ENCODE results near the gene ADAM15.

ADAM15 gene

DNA sequence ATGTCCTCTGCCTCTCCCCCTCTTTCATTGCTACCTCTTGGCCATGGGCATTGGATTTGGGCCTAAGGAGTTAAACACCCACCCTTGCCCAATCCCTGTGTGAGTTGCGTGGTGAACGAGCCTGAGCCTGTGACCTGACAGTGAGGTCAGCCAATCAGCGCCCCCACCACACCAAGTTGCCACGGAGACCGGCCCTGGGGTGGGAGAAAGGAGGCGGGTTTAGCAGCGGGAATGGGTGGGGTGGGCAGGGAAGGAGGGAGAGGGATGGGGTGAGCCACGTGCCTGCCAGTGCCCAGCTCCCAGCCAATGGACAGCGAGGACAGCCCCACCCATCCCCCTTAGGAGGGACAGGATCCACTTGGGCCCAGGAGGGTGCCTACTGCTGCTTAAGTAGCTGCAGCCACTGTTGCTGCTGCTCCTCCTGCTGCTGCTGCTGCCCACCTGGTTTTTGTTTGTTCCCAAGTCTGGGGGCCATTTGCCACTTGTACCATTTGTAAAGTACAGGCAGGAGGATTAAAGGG, 39.0 kb upstream of the ADAM15 start:
- DNase-seq (ENCODE audit: low read depth in 3 of 3), result peak in 1 of 3 experiments; percentile 47

DNA sequence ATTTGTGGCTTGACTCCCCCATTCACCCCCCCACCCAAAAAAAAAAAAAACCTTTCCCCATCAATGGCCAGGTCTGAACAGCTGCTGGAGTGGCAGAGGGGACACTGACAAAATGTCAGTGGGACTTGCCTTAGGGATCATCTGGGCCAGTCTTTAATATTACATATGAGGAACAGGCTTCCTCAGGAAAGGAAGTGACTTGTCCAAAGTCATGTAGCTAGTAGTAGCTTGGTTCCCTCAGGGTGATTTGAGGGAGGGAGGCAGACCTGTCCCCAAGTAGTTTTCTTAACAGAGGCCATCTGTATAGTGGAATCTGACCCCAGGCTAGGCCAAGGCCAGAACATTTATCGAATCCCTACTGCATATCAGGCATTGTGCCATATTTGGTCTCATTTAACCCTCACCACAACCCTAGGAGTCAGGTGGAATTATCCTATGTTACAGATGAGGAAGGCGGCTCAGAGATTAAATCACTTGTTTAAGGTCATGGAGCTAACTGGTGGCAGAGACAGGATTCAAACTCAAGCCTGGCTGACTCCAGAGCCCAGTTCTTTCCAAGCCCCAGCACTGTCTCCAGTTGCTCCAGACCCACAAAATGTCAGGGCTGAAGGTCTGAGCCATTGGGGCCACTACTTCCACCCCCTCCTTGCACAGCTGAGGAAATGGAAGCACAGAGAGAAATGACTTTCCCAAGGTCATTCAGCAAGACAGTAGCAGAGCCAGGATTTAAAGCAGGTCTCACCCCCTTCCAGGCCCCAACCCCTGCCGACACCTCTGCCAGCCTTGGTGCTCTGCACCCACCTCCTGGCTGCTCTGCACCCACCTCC, 38.1 kb upstream of the ADAM15 start:
- DNase-seq (ENCODE audit: low read depth in 3 of 3), result no peak

DNA sequence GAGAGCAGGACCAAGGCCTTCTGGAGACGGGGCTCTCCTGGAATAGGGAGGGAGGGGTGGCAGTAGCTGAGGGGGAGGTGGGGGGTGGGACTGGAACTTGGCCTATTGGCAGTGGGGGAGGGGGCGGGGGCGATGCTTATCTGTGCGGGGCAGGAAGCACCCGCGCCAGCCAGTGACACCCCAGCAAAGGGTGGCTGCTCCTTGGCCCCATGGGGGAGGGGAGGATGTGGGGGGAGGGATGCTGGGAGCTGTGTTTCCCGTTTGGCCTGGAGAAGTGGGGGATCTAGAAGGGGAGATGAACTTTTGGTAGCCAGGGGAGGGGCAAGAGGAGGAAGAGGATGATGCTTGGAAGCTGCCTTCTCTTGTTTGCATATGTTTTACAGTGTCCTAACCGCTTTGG, 37.5 kb upstream of the ADAM15 start:
- DNase-seq (ENCODE audit: low read depth in 3 of 3), result no peak

DNA sequence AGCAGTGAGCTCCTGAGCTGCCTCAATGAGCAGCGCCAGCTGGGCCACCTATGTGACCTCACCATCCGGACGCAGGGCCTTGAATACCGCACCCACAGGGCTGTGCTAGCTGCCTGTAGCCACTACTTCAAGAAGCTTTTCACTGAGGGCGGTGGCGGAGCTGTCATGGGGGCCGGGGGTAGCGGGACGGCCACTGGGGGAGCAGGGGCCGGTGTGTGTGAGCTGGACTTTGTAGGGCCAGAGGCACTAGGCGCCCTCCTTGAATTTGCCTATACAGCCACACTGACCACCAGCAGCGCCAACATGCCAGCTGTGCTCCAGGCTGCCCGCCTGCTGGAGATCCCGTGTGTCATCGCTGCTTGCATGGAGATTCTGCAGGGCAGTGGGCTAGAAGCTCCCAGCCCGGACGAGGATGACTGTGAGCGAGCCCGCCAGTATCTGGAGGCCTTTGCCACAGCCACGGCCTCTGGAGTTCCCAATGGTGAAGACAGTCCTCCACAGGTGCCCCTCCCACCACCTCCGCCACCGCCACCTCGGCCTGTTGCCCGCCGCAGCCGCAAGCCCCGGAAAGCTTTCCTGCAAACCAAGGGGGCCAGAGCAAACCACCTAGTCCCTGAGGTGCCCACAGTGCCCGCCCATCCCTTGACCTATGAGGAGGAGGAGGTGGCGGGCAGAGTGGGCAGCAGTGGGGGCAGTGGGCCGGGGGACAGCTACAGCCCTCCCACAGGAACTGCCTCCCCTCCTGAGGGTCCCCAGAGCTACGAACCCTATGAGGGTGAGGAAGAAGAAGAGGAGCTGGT, 36.2 kb upstream of the ADAM15 start:
- no peak for DNase-seq (ENCODE audit: low read depth in 3 of 3)

DNA sequence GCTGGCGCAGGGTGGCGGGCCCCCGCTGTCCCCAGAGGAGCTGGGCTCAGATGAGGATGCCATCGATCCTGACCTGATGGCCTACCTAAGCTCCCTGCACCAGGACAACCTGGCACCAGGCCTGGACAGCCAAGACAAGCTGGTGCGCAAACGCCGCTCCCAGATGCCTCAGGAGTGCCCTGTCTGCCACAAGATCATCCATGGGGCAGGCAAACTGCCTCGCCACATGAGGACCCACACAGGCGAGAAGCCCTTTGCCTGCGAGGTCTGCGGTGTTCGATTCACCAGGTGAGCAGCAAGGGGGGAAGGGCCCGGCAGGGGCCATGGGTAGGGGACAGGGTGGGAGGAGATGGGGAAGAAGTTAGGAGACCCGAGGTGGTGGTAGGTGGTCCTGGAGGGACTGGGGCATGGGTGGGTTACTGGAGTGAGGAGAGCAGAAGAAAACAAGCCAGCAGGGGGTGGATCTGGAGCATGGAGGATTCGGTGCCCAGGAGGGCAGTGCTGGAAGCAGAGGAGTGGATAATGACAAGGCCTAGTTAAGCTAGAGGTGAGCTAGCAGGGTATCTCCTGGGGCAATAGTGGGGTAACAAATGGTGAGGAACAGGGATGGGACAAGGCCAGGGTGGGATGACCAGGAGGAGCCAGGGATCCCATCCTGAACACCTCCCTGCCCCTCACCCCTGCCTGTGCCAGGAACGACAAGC, 35.4 kb upstream of the ADAM15 start:
- DNase-seq (ENCODE audit: low read depth in 3 of 3), result no peak

DNA sequence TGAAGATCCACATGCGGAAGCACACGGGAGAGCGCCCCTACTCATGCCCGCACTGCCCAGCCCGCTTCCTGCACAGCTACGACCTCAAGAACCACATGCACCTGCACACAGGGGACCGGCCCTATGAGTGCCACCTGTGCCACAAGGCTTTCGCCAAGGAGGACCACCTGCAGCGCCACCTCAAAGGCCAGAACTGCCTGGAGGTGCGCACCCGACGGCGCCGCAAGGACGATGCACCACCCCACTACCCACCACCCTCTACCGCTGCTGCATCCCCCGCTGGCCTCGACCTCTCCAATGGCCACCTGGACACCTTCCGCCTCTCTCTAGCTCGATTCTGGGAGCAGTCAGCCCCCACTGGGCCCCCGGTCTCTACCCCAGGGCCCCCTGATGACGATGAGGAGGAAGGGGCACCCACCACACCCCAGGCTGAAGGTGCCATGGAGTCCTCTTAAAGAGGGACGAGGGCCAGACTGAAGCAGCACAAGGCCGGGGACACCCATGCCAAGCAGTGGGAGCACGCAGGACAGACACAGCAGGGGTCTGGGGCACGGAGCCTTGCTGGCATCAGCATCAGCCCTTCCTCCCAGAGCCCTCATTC, 34.8 kb upstream of the ADAM15 start:
- no peak for DNase-seq (ENCODE audit: low read depth in 3 of 3)

DNA sequence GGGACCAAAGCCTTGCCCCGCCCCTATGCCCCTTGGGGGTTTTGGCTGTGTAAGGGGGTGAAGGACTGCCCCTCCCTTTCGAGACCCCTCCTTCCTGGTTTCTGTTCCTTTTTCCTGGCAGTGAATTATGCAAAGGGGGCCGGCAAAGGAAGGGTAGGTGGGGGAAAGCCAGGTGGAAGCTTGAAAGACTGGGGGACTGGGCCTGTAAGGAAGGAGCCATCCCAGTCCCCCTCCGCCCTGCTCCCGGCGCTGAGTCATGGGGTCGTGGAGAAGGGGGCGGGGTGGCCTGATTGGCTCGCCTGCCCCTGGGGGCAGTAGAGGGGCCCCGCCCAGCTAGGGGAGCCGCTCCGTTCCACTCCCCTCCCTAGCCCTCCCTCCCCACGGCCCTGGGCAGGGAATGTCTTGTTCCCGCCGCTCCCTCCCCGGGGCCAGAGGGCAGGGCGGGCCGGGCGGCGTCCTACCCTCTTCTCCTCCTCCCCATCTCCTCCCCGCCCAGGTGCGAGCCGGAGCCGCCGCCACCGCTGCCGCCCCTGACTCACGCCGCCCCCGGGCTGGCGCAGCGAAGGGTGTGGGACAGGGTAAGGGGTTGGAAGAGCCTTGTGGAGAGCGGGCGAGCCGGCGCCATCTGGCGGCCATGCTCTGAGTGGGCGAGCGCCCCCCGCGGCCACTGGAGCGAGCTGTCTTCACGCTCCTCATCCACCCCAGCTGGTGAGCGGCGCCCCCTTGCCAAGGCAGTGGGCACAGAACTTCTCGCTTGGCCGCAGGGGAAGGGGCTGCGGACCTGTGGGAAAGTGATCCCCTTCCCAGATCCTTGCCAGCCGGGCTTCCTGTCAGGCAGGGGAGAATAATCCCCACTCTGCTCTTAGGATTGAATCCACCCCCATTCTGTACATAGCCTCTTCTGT, 33.8 kb upstream of the ADAM15 start:
- DNase-seq (ENCODE audit: low read depth in 3 of 3), result peak; percentile 82 to 92 (median 85)

DNA sequence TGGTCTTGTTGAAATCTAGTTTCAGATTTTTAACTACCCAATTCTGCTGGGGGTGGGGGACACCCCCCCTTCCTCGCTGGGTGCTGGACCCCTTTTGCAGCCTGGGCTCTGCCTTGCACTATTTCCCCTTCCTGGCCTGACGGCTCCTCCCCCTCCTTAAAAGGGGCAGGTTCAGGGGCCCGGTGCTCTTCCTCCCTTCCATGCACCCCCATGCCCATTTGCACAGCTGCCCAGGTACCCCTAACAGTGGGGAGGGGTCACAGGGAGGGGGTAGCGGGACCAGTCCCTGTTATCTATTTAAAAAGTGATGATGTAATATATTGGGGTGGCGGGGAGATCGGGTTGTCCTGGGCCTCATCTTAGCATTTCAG, 33.2 kb upstream of the ADAM15 start:
- DNase-seq (ENCODE audit: low read depth in 3 of 3), result no peak

DNA sequence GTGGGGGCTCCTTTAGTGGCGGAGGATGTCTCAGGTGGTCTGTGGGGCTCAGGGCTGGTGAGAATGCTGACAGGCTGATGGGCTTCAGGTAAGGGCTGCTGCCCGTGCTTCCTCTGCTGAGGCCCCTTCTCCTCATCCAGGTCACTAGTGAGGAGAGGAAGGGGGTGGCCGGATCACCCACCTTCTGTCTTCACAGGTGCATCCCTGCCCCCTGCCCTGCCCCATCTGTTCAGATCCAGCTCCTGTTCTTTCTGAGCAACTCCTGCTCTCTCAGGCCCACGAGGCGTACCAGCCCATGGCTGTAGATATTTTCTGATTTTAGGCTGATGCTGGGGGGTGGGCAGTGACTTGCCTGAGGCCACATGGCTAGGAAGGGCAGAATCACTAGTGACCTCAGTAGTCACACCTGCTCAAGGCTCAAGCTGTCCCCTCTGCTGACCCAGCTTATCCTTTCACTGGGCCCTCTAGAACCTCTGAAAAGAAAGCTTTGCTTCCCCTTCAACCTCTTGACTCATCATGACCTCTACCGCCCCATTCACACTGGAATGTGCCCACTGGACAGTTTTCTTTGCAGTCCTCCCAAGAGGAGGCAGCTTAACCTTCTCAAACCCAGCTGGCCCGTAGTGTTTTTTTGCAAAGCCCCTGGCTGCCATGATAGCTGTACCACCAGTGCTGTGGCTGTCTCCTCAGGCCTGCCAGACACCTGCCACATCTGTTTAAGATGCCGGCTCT, 32.3 kb upstream of the ADAM15 start:
- no peak for DNase-seq (ENCODE audit: low read depth in 3 of 3)

DNA sequence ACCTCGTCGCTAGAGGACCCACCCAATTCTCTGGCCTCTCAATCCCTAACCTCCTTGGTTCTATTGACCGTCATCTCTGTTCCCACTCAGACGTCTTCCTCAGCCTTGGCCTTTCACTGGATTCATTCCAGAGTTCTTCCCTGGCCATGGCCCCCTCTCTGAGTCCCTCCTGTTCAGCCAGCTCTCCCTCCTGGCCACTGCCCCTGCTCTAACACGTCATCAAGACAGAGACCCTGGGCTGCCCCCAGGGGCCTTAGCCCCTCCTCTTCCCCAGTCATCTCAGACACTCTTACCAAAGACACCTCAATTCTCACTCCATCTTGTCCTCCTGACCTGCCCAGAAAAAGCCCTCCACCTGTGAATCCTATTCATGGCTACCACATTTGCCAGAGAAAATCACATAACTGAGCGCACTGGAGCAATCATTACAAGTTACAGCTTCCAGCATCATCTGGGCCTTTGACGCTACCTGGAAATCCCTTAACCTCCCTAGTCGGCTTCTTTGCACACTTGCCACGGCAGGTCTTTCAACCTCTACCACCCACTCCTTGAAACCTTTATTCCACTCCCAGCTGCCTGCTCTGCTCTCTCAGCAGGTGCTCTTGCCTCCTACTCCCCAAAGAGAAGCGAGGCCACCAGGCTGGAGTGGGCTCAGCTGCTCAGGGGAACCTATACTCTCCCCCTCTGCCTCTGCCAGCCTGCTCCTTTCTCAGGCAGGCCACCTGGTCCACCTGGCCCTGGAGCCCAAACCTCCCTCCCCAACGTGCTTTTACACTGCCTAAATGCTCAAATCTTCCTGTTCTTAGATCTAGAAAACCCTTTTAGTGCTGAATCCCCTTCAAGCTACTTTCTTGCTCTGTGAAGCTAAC, 31.5 kb upstream of the ADAM15 start:
- DNase-seq (ENCODE audit: low read depth in 3 of 3), result no peak

DNA sequence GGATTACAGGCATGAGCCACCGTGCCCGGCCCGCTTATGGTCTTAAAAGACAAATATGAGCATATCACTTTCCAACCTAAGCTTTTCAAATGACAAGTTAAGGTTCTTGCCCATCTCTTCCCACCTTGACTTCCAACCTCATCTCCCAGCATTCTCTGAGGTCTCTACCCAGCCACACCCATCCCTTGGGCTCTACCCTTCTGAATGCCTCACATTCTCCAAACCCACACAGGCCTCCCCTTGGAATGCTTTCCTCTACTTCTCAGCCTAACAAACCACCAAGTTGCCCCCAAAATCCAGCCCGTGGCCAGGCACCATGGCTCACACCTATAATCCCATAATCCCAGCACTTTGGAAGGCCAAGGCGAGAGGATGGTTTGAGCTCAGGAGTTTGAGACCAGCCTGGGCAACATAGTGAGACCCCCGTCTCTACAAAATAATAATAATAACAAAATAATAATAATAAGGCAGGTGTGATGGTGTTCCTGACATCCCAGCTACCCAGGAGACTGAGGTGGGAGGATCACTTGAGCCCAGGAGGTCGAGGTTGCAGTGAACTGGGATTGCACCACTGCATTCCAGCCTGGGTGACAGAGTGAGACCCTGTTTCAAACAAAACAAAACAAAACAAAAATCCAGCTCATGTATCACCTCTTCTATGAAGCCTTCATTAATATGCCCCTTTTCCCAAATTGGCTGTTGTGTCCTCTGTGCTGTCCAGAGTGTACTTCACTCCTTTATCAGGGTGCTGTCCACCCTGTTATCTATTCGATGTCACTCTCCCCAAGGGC, 28.8 kb upstream of the ADAM15 start:
- DNase-seq (ENCODE audit: low read depth in 3 of 3), result no peak

DNA sequence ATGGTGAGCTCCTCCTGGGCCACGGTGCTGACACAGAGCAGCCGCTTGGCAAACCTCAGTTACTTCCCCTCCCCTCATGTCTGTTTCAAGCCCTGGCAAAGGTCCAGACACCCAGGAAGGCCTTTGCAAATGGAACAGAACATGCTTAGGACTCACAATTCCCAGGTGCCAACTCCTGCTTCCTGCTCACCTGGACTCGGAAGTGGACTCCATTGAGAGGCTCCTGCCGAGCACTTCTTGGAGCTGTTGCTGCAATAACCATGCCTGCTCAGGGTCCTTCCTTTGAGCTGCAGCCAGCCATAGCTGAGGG, 28.2 kb upstream of the ADAM15 start:
- DNase-seq (ENCODE audit: low read depth in 3 of 3), result no peak

DNA sequence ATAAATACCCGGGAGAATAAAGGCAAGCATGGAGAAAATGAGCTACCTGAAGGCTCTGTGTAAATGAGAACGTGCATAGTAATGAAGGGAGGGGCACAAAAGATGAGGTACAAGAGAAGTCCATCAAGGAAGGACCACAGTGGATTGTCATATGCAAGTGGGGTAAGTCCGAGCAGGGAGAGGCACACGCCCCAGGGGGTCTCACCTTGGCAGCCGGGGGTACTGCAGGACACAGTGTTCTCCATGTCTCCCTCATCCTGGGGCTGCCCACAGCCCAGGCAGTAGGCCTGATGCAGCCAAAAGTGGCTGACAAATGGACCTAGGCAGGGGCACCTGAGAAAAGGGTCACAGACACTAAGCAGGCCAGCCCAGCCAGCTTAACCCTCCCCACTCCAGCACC, 27.5 kb upstream of the ADAM15 start:
- no peak for DNase-seq (ENCODE audit: low read depth in 3 of 3)

DNA sequence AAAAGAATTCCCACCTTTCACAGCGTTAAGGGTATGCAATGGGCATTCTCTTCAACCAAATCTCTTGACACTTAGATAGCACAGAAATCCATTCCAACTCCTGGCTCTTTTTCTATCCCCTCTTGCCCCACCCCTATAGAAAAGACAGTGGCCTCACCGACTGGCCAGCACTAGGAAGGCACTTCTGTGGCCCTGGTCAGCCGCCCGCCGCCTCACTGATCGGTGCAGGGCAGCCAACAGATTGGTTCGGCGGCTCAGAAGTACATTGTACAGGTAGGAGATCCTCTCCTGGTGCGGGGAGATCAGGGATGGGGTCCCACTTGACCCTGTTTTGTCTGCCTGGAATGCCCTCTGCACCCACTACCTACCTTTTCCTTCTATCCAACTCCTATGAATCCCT, 26.8 kb upstream of the ADAM15 start:
- no peak for DNase-seq (ENCODE audit: low read depth in 3 of 3)

DNA sequence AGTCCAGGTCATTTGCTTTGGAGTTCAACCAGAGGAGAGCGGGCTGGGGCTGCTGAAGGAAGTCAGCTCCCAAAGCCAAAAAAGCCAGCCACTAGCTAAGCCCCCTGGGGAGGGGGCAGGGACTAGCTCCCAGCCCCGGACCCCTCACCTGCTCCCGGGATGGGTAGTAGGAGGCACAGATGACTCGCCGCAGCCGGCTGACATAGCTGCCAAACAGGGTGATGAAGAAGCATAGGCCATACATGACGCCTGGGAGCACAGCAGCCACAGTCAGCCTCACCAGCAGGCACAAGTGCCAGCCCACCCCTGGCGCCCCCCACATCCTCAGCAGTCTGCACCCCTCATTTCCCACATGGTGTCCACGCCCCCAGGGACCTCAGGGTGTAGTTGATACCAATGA, 25.0 kb upstream of the ADAM15 start:
- DNase-seq (ENCODE audit: low read depth in 3 of 3), result no peak

DNA sequence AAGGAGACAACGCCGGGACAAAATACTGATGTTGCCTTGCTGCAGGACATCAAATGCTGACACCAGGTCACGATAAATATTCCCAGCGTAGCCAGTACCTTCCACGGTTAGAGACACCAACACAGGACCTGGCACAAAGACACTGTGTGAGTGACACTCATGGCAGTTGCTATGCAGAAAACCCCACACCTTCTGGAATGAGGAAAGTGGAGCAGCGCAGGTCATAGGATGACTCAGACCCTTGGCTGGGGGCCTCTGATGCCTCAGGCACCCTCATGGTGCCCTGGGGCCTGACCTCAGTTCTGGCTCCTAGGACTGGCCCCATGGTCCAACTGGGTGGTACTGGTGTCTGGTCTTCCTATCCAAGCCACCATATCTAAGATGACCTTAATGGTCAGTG, 24.5 kb upstream of the ADAM15 start:
- DNase-seq (ENCODE audit: low read depth in 3 of 3), result no peak

DNA sequence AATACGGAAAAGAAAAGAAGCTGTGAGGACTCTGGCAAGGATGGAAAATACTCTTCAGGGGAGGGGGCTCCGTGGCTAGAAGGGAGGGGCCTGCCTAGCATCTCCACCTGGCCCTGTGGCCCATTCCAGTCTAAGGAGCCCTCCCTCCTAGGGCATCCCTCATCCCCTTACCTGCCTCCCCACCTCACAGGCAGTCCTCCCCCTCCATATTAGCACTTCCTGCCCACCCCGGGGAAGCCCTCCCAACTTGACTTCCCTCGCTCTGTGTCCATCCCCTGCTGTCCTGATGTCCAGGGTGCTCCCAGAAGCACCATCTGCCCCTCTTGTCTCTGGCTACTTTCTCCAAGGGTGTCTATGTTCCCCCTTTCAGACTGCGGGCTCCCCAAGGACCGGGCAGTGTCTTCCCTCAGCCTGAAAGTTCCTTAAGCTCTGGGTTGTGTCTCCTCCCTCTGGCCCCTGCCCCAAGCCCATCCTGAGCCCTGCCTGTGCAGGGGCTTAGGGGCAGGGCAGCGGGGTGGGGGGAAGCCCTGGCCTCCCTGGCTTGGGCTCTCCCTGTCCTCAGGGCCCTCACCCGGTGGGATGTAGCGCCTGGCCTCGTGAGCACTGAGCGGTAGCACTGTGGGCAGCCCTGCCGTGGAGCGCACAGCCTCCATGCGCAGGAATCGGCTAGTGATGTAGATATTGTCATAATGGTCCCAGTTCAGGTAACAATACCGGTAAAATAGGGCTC, 21.4 kb upstream of the ADAM15 start:
- DNase-seq (ENCODE audit: low read depth in 3 of 3), result no peak

DNA sequence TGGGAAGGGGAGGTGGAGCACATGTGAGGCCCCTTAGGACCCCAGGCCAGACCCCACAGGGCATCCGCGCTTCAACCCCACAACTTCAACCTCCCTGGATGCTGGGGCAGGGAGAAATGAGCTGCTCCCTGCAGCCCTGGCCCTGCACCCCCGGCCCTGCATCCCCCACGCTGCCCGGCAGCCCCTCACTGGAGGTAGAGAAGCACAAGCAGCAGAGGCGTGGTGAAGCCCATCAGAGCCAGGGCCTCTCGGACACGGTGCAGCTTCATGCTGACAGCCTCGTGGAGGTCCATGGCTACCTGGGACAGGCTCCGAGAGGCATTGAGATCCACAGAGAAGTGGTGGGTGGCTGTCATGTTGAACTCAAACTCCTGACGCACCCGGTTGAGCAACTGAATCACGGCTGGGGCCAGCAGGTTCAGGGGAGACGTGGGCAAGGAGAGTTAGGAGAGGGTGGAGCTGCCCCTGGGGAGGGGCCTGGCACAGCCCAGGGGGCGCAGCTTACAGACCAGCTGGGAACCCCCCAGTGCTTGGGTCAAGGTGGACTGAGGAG, 20.8 kb upstream of the ADAM15 start:
- no peak for DNase-seq (ENCODE audit: low read depth in 3 of 3)

All from stimulated activated CD4-positive, alpha-beta T cell treated with anti-CD3 and anti-CD28 coated beads, TNF-alpha, amount 100 ng/mL, for 24 hours (primary cell).